ENCODE results near the gene BLID. TPM values are rescaled to one million over a fixed set of nuclear protein-coding genes. Genes with fewer than 3 reads are reported as not detected.

The BLID gene
- total RNA-seq, result not detected

- DNase-seq (no peak), ATAC-seq (replicated peaks in 1 of 2) (no peak)
- Mint-ChIP-seq H3K4me3 (no peak within 1 kb of the TSS), H3K4me1 (ENCODE audit: low read depth) (no peaks in the 10 kb centered on the region), H3K27me3 (ENCODE audit: low read depth) (peaks cover 5% of the 10 kb centered on the region), H3K36me3 (ENCODE audit: insufficient read depth in 2 of 2) (no peaks in the 10 kb centered on the region), H3K27ac (no peak within 1 kb of the TSS), H3K9me3 (no peaks in the 10 kb centered on the region)
These were observed at the start of gene BLID for GRCh38 chr11:122115524-122116379. TSS of gene BLID (minus strand) at chr11:122116215. CDS start at chr11:122115922, 293 bp downstream.

DNA sequence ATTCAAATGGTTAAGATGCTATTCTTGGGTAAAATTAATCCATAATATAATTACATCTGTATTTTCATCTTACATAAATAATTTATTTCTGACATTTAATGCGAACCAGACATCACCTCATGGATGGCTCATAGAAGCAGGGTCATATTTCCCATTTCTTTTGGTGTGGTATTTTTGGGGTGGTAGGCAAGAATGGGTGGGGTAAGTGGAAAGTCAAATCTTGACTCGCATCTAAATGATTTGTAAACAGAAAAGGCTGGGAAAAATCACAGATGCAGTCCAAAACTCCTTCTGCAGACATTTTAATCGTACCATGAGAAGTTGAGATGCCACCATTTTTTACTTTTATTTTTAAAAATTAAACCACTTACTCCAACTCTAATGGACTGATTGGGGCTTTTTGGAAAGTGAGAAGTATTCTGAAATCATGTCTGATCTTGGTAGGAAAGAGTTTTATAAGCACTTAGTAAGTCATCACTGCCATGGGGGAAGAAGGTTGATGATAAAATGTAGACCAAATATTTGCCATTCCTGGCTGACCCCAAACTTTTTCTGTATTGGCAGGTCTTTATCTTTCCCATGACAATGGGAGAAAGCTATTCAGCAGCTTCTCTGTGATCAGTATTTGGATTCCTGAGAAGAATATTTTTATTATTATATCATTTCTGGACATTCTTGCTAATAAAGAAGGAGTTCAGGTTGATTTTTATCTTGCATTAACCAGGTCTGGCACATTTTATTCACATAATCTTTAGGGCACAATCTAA is 47.2 kb upstream of the BLID start:
- no peaks in the 10 kb centered on the region for H3K36me3 Mint-ChIP-seq (ENCODE audit: insufficient read depth in 2 of 2)
- ATAC-seq (replicated peaks in 1 of 2) (no peak), DNase-seq (no peak)
- H3K27ac Mint-ChIP-seq, result no peak overlapping the region
- H3K4me1 Mint-ChIP-seq (ENCODE audit: low read depth), result peaks cover 6% of the 10 kb centered on the region
- no peaks in the 10 kb centered on the region for H3K9me3 Mint-ChIP-seq
- peaks cover 7% of the 10 kb centered on the region for H3K27me3 Mint-ChIP-seq (ENCODE audit: low read depth)
- H3K4me3 Mint-ChIP-seq, result no peak overlapping the region

DNA sequence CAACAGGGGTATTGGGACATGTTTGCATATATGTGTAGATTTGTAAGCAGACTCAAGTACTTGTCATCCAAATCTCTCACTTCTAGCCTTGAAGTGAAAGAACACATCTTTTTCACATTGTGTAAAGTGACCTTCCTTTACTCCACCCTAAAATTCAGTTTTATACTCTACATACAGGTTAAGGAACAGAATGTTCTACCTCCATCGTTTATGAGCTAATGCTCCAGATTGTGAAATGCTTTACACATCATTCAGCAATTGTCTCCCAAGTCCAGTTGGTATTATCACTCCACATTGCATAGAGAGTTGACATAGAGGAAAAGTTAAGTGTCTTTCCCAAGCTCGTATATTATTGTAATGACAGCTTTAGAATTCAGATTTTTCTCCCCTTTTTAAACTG is 46.1 kb upstream of the BLID start:
- peaks cover 10% of the 10 kb centered on the region for H3K4me1 Mint-ChIP-seq (ENCODE audit: low read depth)
- H3K27ac Mint-ChIP-seq, result no peak overlapping the region
- H3K9me3 Mint-ChIP-seq, result no peaks in the 10 kb centered on the region
- peaks cover 7% of the 10 kb centered on the region for H3K27me3 Mint-ChIP-seq (ENCODE audit: low read depth)
- H3K36me3 Mint-ChIP-seq (ENCODE audit: insufficient read depth in 2 of 2), result no peaks in the 10 kb centered on the region
- DNase-seq (no peak), ATAC-seq (replicated peaks in 1 of 2) (no peak)
- H3K4me3 Mint-ChIP-seq, result no peak overlapping the region

GRCh38 chr11:122160841-122161590 is 45.0 kb upstream of the BLID start:
- no peaks in the 10 kb centered on the region for H3K36me3 Mint-ChIP-seq (ENCODE audit: insufficient read depth in 2 of 2)
- H3K4me3 Mint-ChIP-seq, result no peak overlapping the region
- H3K27ac Mint-ChIP-seq, result no peak overlapping the region
- peaks cover 15% of the 10 kb centered on the region for H3K4me1 Mint-ChIP-seq (ENCODE audit: low read depth)
- no peaks in the 10 kb centered on the region for H3K9me3 Mint-ChIP-seq
- ATAC-seq (replicated peaks in 1 of 2) (no peak), DNase-seq (no peak)
- H3K27me3 Mint-ChIP-seq (ENCODE audit: low read depth), result peaks cover 7% of the 10 kb centered on the region

GRCh38 chr11:122159861-122160260 is 43.8 kb upstream of the BLID start:
- peaks cover 15% of the 10 kb centered on the region for H3K4me1 Mint-ChIP-seq (ENCODE audit: low read depth)
- no peaks in the 10 kb centered on the region for H3K9me3 Mint-ChIP-seq
- no peak for DNase-seq
- H3K36me3 Mint-ChIP-seq (ENCODE audit: insufficient read depth in 2 of 2), result no peaks in the 10 kb centered on the region
- no peak overlapping the region for H3K27ac Mint-ChIP-seq
- no peak overlapping the region for H3K4me3 Mint-ChIP-seq
- no peak for ATAC-seq (replicated peaks in 1 of 2)
- peaks cover 7% of the 10 kb centered on the region for H3K27me3 Mint-ChIP-seq (ENCODE audit: low read depth)

GRCh38 chr11:122159173-122159721 is 43.2 kb upstream of the BLID start:
- H3K36me3 Mint-ChIP-seq (ENCODE audit: insufficient read depth in 2 of 2), result no peaks in the 10 kb centered on the region
- H3K9me3 Mint-ChIP-seq, result no peaks in the 10 kb centered on the region
- ATAC-seq (replicated peaks in 1 of 2) (no peak), DNase-seq (no peak)
- no peak overlapping the region for H3K4me3 Mint-ChIP-seq
- no peak overlapping the region for H3K27ac Mint-ChIP-seq
- peaks cover 15% of the 10 kb centered on the region for H3K4me1 Mint-ChIP-seq (ENCODE audit: low read depth)
- peaks cover 9% of the 10 kb centered on the region for H3K27me3 Mint-ChIP-seq (ENCODE audit: low read depth)

GRCh38 chr11:122158171-122158570 is 42.2 kb upstream of the BLID start:
- Mint-ChIP-seq H3K27ac (no peak overlapping the region), H3K36me3 (ENCODE audit: insufficient read depth in 2 of 2) (no peaks in the 10 kb centered on the region), H3K4me1 (ENCODE audit: low read depth) (peaks cover 15% of the 10 kb centered on the region), H3K27me3 (ENCODE audit: low read depth) (peaks cover 11% of the 10 kb centered on the region), H3K9me3 (no peaks in the 10 kb centered on the region), H3K4me3 (peak overlapping the region in 1 of 2 donors; percentile 87)
- DNase-seq (no peak), ATAC-seq (replicated peaks in 1 of 2) (no peak)

DNA sequence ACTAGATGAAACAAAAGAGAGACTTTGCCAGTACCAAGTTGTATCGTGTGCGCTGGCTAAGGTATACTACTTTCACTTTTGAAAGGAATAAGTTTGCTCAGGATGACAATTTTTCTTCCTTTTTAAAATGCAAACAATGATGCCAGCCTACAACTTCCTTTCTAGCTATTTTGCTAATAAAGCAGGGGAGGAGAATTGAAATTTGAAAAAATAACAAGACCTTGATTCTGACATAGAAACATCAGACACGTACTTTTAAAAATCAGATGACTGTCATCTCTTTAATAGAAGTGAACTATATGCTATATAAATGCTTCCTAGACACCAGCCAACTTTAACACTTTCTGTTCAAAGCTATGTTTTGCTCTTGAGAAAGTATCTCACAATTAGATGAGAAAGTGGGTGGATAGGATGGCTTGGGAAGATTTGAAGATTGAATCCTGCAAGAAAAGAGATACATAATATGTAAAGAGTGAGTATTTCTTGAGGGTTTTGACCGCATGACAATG is 41.7 kb upstream of the BLID start:
- ATAC-seq (replicated peaks in 1 of 2) (no peak), DNase-seq (no peak)
- Mint-ChIP-seq H3K27ac (no peak overlapping the region), H3K4me3 (peak overlapping the region; percentile 57 to 87), H3K4me1 (ENCODE audit: low read depth) (peaks cover 15% of the 10 kb centered on the region), H3K9me3 (no peaks in the 10 kb centered on the region), H3K36me3 (ENCODE audit: insufficient read depth in 2 of 2) (no peaks in the 10 kb centered on the region), H3K27me3 (ENCODE audit: low read depth) (peaks cover 11% of the 10 kb centered on the region)

- no peaks in the 10 kb centered on the region for H3K9me3 Mint-ChIP-seq
- H3K4me3 Mint-ChIP-seq, result peak overlapping the region; percentile 57 to 87
- no peak for DNase-seq
- H3K27me3 Mint-ChIP-seq (ENCODE audit: low read depth), result peaks cover 11% of the 10 kb centered on the region
- ATAC-seq (replicated peaks in 1 of 2), result no peak
- H3K27ac Mint-ChIP-seq, result no peak overlapping the region
- no peaks in the 10 kb centered on the region for H3K36me3 Mint-ChIP-seq (ENCODE audit: insufficient read depth in 2 of 2)
- H3K4me1 Mint-ChIP-seq (ENCODE audit: low read depth), result peaks cover 15% of the 10 kb centered on the region
These were observed 40.9 kb upstream of the BLID start for GRCh38 chr11:122156940-122157382.

DNA sequence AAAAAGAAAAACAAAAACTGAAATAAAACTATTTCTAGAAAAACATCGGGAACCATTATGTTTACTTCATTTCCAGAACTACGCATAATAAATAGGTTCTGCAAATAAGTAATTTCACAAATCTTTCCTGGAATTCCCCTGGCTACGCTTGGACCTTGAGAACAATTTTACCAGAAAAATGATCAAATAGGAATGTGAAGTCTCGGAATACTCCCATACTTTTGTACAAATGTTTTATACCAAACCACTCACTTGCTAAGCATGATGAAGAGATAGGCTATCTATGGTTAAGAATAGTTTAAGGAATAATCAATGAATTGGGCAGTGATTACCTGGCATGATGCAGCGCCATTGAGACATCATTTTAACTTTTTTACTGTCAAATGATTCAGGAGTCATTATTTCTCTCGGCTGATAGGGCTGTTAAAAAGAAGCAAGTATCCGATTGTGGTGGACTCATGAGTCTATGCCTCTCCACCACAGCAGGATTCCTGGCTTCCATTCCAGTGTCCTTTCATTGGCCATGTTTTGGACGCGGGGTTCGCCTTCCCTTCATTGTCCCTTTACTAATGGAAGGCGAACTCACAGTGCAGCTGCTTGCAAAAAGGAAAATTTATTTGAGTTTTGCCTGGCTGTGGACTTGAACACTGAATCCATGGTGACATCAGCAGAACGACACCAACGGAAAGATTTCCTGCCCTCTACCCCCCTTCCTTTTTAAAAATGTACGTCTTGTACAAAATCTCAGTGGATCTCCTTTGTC is 39.9 kb upstream of the BLID start:
- DNase-seq (no peak), ATAC-seq (replicated peaks in 1 of 2) (no peak)
- H3K27ac Mint-ChIP-seq, result peak overlapping the region; percentile 34
- H3K4me3 Mint-ChIP-seq, result no peak overlapping the region
- no peaks in the 10 kb centered on the region for H3K36me3 Mint-ChIP-seq (ENCODE audit: insufficient read depth in 2 of 2)
- H3K27me3 Mint-ChIP-seq (ENCODE audit: low read depth), result peaks cover 11% of the 10 kb centered on the region
- no peaks in the 10 kb centered on the region for H3K9me3 Mint-ChIP-seq
- H3K4me1 Mint-ChIP-seq (ENCODE audit: low read depth), result peaks cover 15% of the 10 kb centered on the region

- Mint-ChIP-seq H3K27ac (no peak overlapping the region), H3K36me3 (ENCODE audit: insufficient read depth in 2 of 2) (no peaks in the 10 kb centered on the region), H3K4me1 (ENCODE audit: low read depth) (peaks cover 15% of the 10 kb centered on the region), H3K4me3 (no peak overlapping the region), H3K9me3 (no peaks in the 10 kb centered on the region), H3K27me3 (ENCODE audit: low read depth) (peaks cover 11% of the 10 kb centered on the region)
- no peak for ATAC-seq (replicated peaks in 1 of 2)
- no peak for DNase-seq
These were observed 39.0 kb upstream of the BLID start for GRCh38 chr11:122154994-122155393.

- Mint-ChIP-seq H3K36me3 (ENCODE audit: insufficient read depth in 2 of 2) (no peaks in the 10 kb centered on the region), H3K27ac (no peak overlapping the region), H3K9me3 (no peaks in the 10 kb centered on the region), H3K27me3 (ENCODE audit: low read depth) (peaks cover 11% of the 10 kb centered on the region), H3K4me3 (no peak overlapping the region), H3K4me1 (ENCODE audit: low read depth) (peaks cover 15% of the 10 kb centered on the region)
- DNase-seq (no peak), ATAC-seq (replicated peaks in 1 of 2) (no peak)
These were observed 38.2 kb upstream of the BLID start for GRCh38 chr11:122154227-122154626.

Measured in activated T-cell treated with anti-CD3 and anti-CD28 coated beads, Interleukin-2, amount 50 U/mL, for 72 hours (primary cell).